ENCODE data around the gene GEMIN5.

- no peak for TF ChIP-seq CTCF (conservative IDR thresholded peaks at IDR 0.05; ENCODE audit: low read depth, low read length)
- TF ChIP-seq EZH2 (IDR thresholded peaks at IDR 0.05; ENCODE audit: borderline replicate concordance, low read depth, low read length, poor library complexity, severe bottlenecking) = no peak
Measured at GRCh38 chr5:154966874-154967273, 28.9 kb upstream of the GEMIN5 start.
